ENCODE results near the gene AFF3. TPM values are rescaled to one million over a fixed set of nuclear protein-coding genes. Genes with fewer than 3 reads are reported as not detected.

AFF3 gene
- total and polyA plus RNA-seq, 10 of the 15 experiments (the other 5 are each of a cell fraction or from before 2014, with no cell fraction given), result 0.26 to 5.5 (median 3.0) TPM

DNA sequence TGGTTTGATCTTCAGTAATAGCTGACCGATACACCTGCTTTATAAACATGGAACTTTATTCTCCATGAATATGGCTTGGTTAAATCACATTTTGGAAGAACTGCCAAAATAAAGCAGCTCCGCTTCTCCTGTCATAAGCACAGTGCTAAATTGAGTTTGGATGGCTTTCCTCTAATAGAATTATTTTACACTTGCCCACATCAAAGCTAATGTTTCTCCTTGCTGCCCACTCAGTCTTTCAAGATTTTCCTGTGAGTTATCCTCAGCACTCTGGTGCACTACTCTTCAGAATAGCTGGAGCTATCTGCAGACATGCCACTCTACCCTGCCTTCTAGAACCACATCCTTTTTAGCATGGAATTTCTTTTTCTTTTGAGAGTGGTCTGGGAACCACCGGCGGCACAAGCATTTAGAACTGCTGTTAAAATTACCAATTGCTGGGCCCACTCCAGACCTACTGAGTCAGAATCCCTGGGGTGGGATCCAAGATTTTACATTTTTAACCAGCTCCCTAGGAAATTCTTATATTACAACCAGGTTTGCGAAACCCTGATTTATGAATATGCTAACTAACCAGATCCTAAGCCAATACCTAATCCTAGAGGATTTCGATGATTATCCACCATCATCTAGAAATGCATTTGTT lies 283.3 kb downstream of the AFF3 start:
- POLR2A ChIA-PET, result no interaction called here
- no TSS peak for BruUV-seq (replicated peaks)
- no peak overlapping the region for H3K27ac ChIP-seq (ENCODE audit: control insufficient read depth, insufficient read depth)
- no peak overlapping the region for H3K9ac ChIP-seq (ENCODE audit: control insufficient read depth, insufficient read depth, low read length)
- TF ChIP-seq RELA (IDR thresholded peaks at IDR 0.05; ENCODE audit: borderline replicate concordance, partially characterized antibody) (no peak), ZNF24 (IDR thresholded peaks at IDR 0.05) (no peak), PML (IDR thresholded peaks at IDR 0.05; ENCODE audit: low read length) (no peak), ZNF217 (IDR thresholded peaks at IDR 0.05) (no peak), CBX5 (IDR thresholded peaks at IDR 0.05; ENCODE audit: low read depth) (no peak), TBL1XR1 (IDR thresholded peaks at IDR 0.05; ENCODE audit: low read depth, low read length) (no peak), BRCA1 (IDR thresholded peaks at IDR 0.05; ENCODE audit: low read depth, low read length) (no peak), RFX5 (IDR thresholded peaks at IDR 0.05; ENCODE audit: low read depth, low read length) (no peak), SIX5 (IDR thresholded peaks at IDR 0.05; ENCODE audit: low read depth, low read length, severe bottlenecking) (no peak), FOXK2 (IDR thresholded peaks at IDR 0.05) (no peak), ESRRA (IDR thresholded peaks at IDR 0.05; ENCODE audit: low read length) (no peak), IKZF1 (conservative IDR thresholded peaks at IDR 0.05) (no peak), TCF3 (IDR thresholded peaks at IDR 0.05; ENCODE audit: borderline replicate concordance, insufficient read depth, low read depth, low read length) (no peak), KLF5 (IDR thresholded peaks at IDR 0.05; ENCODE audit: partially characterized antibody) (no peak)
- TF ChIP-seq, protein P1, sequence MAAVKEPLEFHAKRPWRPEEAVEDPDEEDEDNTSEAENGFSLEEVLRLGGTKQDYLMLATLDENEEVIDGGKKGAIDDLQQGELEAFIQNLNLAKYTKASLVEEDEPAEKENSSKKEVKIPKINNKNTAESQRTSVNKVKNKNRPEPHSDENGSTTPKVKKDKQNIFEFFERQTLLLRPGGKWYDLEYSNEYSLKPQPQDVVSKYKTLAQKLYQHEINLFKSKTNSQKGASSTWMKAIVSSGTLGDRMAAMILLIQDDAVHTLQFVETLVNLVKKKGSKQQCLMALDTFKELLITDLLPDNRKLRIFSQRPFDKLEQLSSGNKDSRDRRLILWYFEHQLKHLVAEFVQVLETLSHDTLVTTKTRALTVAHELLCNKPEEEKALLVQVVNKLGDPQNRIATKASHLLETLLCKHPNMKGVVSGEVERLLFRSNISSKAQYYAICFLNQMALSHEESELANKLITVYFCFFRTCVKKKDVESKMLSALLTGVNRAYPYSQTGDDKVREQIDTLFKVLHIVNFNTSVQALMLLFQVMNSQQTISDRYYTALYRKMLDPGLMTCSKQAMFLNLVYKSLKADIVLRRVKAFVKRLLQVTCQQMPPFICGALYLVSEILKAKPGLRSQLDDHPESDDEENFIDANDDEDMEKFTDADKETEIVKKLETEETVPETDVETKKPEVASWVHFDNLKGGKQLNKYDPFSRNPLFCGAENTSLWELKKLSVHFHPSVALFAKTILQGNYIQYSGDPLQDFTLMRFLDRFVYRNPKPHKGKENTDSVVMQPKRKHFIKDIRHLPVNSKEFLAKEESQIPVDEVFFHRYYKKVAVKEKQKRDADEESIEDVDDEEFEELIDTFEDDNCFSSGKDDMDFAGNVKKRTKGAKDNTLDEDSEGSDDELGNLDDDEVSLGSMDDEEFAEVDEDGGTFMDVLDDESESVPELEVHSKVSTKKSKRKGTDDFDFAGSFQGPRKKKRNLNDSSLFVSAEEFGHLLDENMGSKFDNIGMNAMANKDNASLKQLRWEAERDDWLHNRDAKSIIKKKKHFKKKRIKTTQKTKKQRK (IDR thresholded peaks at IDR 0.05; ENCODE audit: low read depth, low read length), result no peak
- TF ChIP-seq, protein P2, sequence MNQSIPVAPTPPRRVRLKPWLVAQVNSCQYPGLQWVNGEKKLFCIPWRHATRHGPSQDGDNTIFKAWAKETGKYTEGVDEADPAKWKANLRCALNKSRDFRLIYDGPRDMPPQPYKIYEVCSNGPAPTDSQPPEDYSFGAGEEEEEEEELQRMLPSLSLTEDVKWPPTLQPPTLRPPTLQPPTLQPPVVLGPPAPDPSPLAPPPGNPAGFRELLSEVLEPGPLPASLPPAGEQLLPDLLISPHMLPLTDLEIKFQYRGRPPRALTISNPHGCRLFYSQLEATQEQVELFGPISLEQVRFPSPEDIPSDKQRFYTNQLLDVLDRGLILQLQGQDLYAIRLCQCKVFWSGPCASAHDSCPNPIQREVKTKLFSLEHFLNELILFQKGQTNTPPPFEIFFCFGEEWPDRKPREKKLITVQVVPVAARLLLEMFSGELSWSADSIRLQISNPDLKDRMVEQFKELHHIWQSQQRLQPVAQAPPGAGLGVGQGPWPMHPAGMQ (IDR thresholded peaks at IDR 0.05; ENCODE audit: borderline replicate concordance), result no peak
- TF ChIP-seq, protein P3, sequence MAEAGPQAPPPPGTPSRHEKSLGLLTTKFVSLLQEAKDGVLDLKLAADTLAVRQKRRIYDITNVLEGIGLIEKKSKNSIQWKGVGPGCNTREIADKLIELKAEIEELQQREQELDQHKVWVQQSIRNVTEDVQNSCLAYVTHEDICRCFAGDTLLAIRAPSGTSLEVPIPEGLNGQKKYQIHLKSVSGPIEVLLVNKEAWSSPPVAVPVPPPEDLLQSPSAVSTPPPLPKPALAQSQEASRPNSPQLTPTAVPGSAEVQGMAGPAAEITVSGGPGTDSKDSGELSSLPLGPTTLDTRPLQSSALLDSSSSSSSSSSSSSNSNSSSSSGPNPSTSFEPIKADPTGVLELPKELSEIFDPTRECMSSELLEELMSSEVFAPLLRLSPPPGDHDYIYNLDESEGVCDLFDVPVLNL (IDR thresholded peaks at IDR 0.05; ENCODE audit: low read depth, low read length), result no peak
- H3K36me3 ChIP-seq (ENCODE audit: control insufficient read depth in 2 of 2, insufficient read depth in 2 of 2, low read length in 1 of 2), result no peaks in the 10 kb centered on the region
- RAD21 ChIA-PET (ENCODE audit: unreplicated experiment), result no interaction called here
- no peak for FAIRE-seq
- no peak overlapping the region for H2AFZ ChIP-seq (ENCODE audit: control insufficient read depth, low read depth, low read length)
- H3K4me3 ChIP-seq, result no peak overlapping the region
- H4K20me1 ChIP-seq (ENCODE audit: control insufficient read depth, insufficient read depth), result no peaks in the 10 kb centered on the region
- H3K79me2 ChIP-seq (ENCODE audit: control insufficient read depth, insufficient read depth, low read length), result no peaks in the 10 kb centered on the region
- DNase-seq (ENCODE audit: low read depth, low spot score), result no peak
- CTCF ChIA-PET, result no interaction called here
- SMC1A ChIA-PET (ENCODE audit: uncharacterized antibody, unreplicated experiment), result no interaction called here
- H3K27me3 ChIP-seq (replicated peaks in 1 of 2; ENCODE audit: control insufficient read depth in 2 of 2, insufficient read depth in 2 of 2, low read length in 1 of 2), result no peaks in the 10 kb centered on the region
- 60% methylated on average over 6 of the region's 6 CpGs for WGBS (ENCODE audit: insufficient coverage, insufficient replicate concordance, low lambda C conversion rate, missing lambda C conversion rate)
- no peak for ATAC-seq
- intact Hi-C loops (cut with micrococcal nuclease; ENCODE audit: unreplicated experiment), result no loop called here
- no peaks in the 10 kb centered on the region for H3K9me3 ChIP-seq (replicated peaks; ENCODE audit: control insufficient read depth, insufficient read depth, low read length)
- peaks cover 6% of the 10 kb centered on the region for H3K4me1 ChIP-seq (ENCODE audit: control insufficient read depth, insufficient read depth, low read length)
- in situ Hi-C loops (cut with MboI), result no loop called here
- no peak overlapping the region for H3K4me2 ChIP-seq (ENCODE audit: control insufficient read depth, insufficient read depth)

All from GM12878 (cell line).